Gastrocnemius medialis (tissue), 4 donors: ENCODE data around the gene DND1. TPM values are rescaled to one million over a fixed set of nuclear protein-coding genes. Genes with fewer than 3 reads are reported as not detected.
"Not testable (repeated sequence)": the region's sequence is repeated elsewhere in the genome, so short reads cannot be mapped to it uniquely, and the experiment has no call there.

Experiments
- ATAC-seq, 2 donors: fragments of 150-250 bp; one replicate each; pipeline ENCODE4 v1.9.1; 2016
- DNase-seq, 2 donors: peaks; one replicate each; pipeline ENCODE4 v3.0.0-alpha.2; 2019
- H3K27ac ChIP-seq, 4 donors: fragments of 200-600 bp; sonication (generic); 1 replicate in 1 of 4; 2 replicates in 3 of 4; pipeline ENCODE4 v1.5.1; 2016 to 2018; ENCODE audit warnings: mild to moderate bottlenecking in 2 of 4, moderate library complexity in 1 of 4
- H3K27me3 ChIP-seq, 3 donors: fragments of 200-600 bp; sonication (generic) in 2 of 3; 1 replicate in 1 of 3; 2 replicates in 2 of 3; pipeline versions ENCODE4 v1.5.1 to v1.6.0; 2016 to 2019; ENCODE audit warnings: mild to moderate bottlenecking in 1 of 3, moderate library complexity in 1 of 3
- H3K36me3 ChIP-seq, 2 donors: fragments of 200-600 bp; sonication (generic) in 1 of 2; one replicate each; pipeline ENCODE4 v1.5.1; 2017 to 2018
- H3K4me1 ChIP-seq, 2 donors: fragments of 200-600 bp; sonication (generic) in 1 of 2; one replicate each; pipeline ENCODE4 v1.5.1; 2016 to 2017; ENCODE audit warnings: mild to moderate bottlenecking in 2 of 2
- H3K4me3 ChIP-seq, 4 donors: fragments of 200-600 bp; sonication (generic) in 3 of 4; 1 replicate in 1 of 4; 2 replicates in 3 of 4; pipeline ENCODE4 v1.5.1; 2016 to 2019; ENCODE audit warnings: mild to moderate bottlenecking in 2 of 4
- H3K9me3 ChIP-seq, 3 donors: fragments of 200-600 bp; sonication (generic) in 2 of 3; 1 replicate in 1 of 3; 2 replicates in 2 of 3; pipeline ENCODE4 v1.5.1; 2016 to 2019
- CTCF ChIP-seq, 5 experiments: fragments of 450-650 bp in 3 of 5; fragments of 200-600 bp in 2 of 5; sonication (generic) in 2 of 5; IDR thresholded peaks in 4 of 5; conservative IDR thresholded peaks in 1 of 5; 1 replicate in 4 of 5; 2 replicates in 1 of 5; pipeline ENCODE4 v1.5.1; 2016 to 2019; ENCODE audit warnings: antibody characterized with exemption in 5 of 5, mild to moderate bottlenecking in 3 of 5, moderate library complexity in 3 of 5
- POLR2A ChIP-seq, 2 donors: fragments of 450-650 bp; IDR thresholded peaks; one replicate each; pipeline ENCODE4 v1.6.1; 2017; ENCODE audit warnings: antibody characterized with exemption in 2 of 2, mild to moderate bottlenecking in 2 of 2, moderate library complexity in 2 of 2
- in situ Hi-C, 4 donors: fragments of 200-750 bp; cut with MboI; loops; one replicate each; pipeline versions ENCODE4 v1.15.0 to v1.8.0; 2017; ENCODE audit warnings: low sequenced_read_pairs in 4 of 4
- intact Hi-C: fragments of 100-400 bp; cut with DNase I; formaldehyde crosslinking; loops from one replicate; pipeline ENCODE4 v1.15.1; 2023; ENCODE audit warnings: low total_unique reads
- total RNA-seq, 4 donors: library from RNA; depleted of rRNA; stranded (reverse); fragments of >200 nt; gene quantifications; one replicate each; pipeline versions ENCODE4 v1.1.0 to v1.2.3, GENCODE V29; 2016

The DND1 gene
- total RNA-seq, 4 donors from 2014 or later: 0.20 to 5.0 (median 1.8) TPM; not detected in 1

- Histone ChIP-seq H3K27me3 (no peaks in the 10 kb centered on the region), H3K27ac (peak overlapping the region in 3 of 4 donors; percentile 82 to 91 (median 88)), H3K36me3 (no peaks in the 10 kb centered on the region), H3K4me3 (peak overlapping the region in 2 of 4 donors; percentile 63 to 66), H3K4me1 (peaks cover 0 to 7% of the 10 kb centered on the region in 2 donors), H3K9me3 (no peaks in the 10 kb centered on the region)
- intact Hi-C loops (loop anchor here (1.0 to 5.0 kb wide), 4 partner anchors 11 to 309 kb away; partner anchors contain the start of genes ANKHD1, WDR55 and ZMAT2), in situ Hi-C loops (loop anchor here in 1 of 4 donors (25.0 kb wide), 1 partner anchor 851 kb away; no protein-coding TSS in a partner anchor)
- TF ChIP-seq CTCF (IDR thresholded peaks at IDR 0.05 in 4 of 5, conservative IDR thresholded peaks at IDR 0.05 in 1 of 5) (no peak), POLR2A (IDR thresholded peaks at IDR 0.05) (no peak)
- ATAC-seq (no peak), DNase-seq (no peak)
Observed at GRCh38 chr5:140711794-140712193, 38.4 kb upstream of the DND1 start.

DNA sequence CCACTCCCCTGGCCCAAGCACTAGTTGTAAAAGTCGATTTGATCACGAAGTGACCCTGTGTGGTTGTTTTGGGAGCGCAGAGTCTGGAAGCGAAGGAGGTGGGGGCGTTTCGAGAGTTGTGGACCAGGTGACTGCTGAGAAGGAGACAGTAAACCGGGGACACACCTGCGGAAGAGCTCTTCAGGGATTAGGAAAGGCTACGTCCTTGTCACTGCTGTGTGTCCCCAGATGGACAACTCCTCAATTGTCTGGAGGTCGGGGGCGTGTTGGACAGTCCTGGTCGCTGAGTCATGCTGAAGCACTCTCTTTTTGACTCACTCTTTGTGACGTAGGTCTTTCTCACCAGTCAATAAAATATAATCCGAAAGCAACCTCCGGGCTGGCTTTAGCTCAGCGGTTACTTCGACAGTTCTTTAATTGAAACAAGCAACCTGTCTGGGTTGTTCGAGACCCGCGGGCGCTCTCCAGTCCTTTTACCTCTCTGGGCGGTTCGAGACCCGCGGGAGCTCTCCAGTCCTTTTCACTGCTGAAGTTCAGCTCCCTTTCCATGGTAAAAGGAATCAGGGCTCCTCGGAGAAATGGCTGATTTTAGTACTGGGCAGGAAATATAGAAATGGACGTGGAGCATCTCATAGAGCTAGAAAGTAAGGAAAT lies 37.6 kb upstream of the DND1 start:
- TF ChIP-seq CTCF (IDR thresholded peaks at IDR 0.05 in 4 of 5, conservative IDR thresholded peaks at IDR 0.05 in 1 of 5): no peak
- peak; percentile 56 to 63 for TF ChIP-seq POLR2A (IDR thresholded peaks at IDR 0.05)
- ATAC-seq (peak; percentile 92 to 95), DNase-seq (peak; percentile 79 to 88)
- H3K4me3 ChIP-seq: peak overlapping the region; percentile 57 to 66 (median 62)
- no peaks in the 10 kb centered on the region for H3K9me3 ChIP-seq
- H3K27ac ChIP-seq: peak overlapping the region; percentile 82 to 91 (median 86)
- peaks cover 0 to 13% of the 10 kb centered on the region in 2 donors for H3K4me1 ChIP-seq
- H3K27me3 ChIP-seq: no peaks in the 10 kb centered on the region
- peaks cover 0 to 2% of the 10 kb centered on the region in 2 donors for H3K36me3 ChIP-seq
- intact Hi-C loops (loop anchor here (1.0 to 5.0 kb wide), 4 partner anchors 11 to 309 kb away; partner anchors contain the start of genes ANKHD1, WDR55 and ZMAT2), in situ Hi-C loops (loop anchor here in 1 of 4 donors (25.0 kb wide), 1 partner anchor 851 kb away; no protein-coding TSS in a partner anchor)

DNA sequence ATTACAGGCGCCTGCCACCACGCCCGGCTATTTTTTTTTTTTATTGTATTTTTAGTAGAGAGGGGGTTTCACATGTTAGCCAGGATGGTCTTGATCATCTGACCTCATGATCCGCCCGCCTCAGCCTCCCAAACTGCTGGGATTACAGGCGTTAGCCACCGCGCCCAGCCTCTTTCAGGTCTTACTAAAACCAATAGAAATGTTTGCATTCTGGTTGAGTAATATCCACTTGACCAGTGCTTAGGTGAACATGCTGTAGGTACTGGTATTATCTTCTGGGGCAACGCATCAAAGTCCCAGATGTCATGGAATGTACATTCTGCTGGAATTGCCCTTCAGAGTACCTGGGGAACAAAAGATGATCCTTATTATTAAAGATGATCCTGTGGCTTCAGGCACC lies 35.4 kb upstream of the DND1 start:
- in situ Hi-C loops: loop anchor here in 1 of 4 donors (25.0 kb wide), 1 partner anchor 854 kb away; no protein-coding TSS in a partner anchor
- ATAC-seq, H3K27ac ChIP-seq, intact Hi-C loops, DNase-seq, H3K9me3 ChIP-seq, H3K4me3 ChIP-seq, H3K27me3 ChIP-seq: not testable (repeated sequence)
- peaks cover 0 to 13% of the 10 kb centered on the region in 2 donors for H3K4me1 ChIP-seq
- peaks cover 6 to 24% of the 10 kb centered on the region in 2 donors for H3K36me3 ChIP-seq

DNA sequence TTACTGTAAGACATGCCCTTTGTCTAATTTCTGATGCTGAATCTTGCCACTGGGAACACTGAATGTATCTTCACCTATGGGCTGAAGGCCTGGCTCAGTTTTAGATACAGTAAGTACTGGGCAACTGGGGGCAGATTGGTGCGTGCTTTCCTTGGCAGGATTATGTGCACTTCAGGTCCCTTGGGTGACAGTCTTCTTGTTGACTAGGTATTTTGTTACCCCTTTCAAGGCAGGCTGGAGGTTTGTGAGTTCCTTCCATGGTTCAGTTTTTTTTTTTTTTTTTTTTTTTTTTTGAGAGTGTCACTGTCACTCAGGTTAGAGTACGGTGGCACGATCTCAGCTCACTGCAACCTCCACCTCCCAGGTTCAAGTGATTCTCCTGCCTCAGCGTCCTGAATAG lies 34.4 kb upstream of the DND1 start:
- no peak for TF ChIP-seq POLR2A (IDR thresholded peaks at IDR 0.05)
- in situ Hi-C loops: loop anchor here in 1 of 4 donors (25.0 kb wide), 1 partner anchor 854 kb away; no protein-coding TSS in a partner anchor
- H3K4me3 ChIP-seq: no peak overlapping the region
- ATAC-seq (no peak), DNase-seq (no peak)
- H3K4me1 ChIP-seq: peaks cover 0 to 13% of the 10 kb centered on the region in 2 donors
- H3K27me3 ChIP-seq: no peaks in the 10 kb centered on the region
- intact Hi-C loops: loop anchor here (2.0 kb wide), 1 partner anchor 69 kb away; the partner anchor contains the start of gene TMCO6
- H3K27ac ChIP-seq: peak overlapping the region; percentile 65 to 81 (median 69)
- H3K9me3 ChIP-seq: no peaks in the 10 kb centered on the region
- peaks cover 6 to 34% of the 10 kb centered on the region in 2 donors for H3K36me3 ChIP-seq

DNA sequence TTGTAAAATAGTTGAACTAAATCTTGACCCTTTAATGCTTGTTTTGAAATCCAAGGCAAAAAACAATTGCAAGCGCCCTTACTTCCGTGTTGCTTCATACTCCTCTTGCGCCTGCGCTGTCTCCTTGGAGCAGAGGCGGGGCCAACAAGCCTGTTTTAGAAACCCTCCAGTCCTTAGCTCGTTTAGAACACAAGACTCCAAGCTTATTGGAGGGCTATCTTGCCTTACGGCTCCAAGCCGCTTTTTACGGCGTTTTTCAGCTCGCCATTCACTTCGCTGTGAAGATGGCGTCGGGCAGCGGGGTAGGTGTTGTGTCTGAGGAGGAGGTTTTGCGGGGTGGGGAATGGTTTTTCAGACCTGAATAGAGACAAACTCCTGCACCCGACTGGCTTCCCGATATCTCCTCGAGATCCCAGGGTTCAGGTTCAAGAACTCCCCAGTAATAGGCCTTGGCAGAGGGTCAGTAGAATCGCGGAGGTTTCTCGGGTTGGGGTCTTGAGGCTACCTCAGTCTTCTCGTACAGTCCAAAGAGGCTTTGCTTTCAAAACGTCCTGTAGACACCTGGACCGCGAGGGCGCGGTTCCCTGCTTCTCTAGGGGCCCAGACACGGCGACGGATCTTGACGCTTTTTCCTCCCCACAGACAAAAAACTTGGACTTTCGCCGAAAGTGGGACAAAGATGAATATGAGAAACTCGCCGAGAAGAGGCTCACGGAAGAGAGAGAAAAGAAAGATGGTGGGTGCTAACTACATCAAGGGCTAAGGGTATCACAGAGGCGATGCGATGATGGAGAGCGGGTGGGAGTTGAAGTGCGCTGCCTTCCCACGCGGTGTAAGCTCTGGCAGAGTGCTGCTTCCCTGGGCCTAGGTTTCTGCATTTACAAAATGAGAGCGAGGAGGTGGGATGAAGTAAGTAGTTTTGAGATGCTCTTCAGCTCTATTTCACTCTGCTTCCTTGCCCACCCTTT lies 27.1 kb upstream of the DND1 start, which contains the start of gene ZMAT2:
TSS of gene ZMAT2 (plus strand) at position 271 of the 968 bp plus-strand sequence. CDS start at position 285, 14 bp downstream.
- ATAC-seq: peak; percentile 100
- intact Hi-C loops: loop anchor here (1.0 to 5.0 kb wide), 2 partner anchors 11 to 153 kb away; partner anchors contain the start of gene EIF4EBP3
- peak; percentile 92 to 96 for DNase-seq
- H3K9me3 ChIP-seq: no peaks in the 10 kb centered on the region
- H3K27ac ChIP-seq: peak within 1 kb of the TSS; percentile 79 to 89 (median 82)
- peaks cover 15 to 16% of the 10 kb centered on the region in 2 donors for H3K4me1 ChIP-seq
- no peaks in the 10 kb centered on the region for H3K27me3 ChIP-seq
- H3K36me3 ChIP-seq: peaks cover 12 to 81% of the 10 kb centered on the region in 2 donors
- no peak for TF ChIP-seq CTCF (IDR thresholded peaks at IDR 0.05 in 4 of 5, conservative IDR thresholded peaks at IDR 0.05 in 1 of 5)
- peak; percentile 84 to 87 for TF ChIP-seq POLR2A (IDR thresholded peaks at IDR 0.05)
- peak within 1 kb of the TSS; percentile 66 to 98 (median 80) for H3K4me3 ChIP-seq
- in situ Hi-C loops: loop anchor here in 1 of 4 donors (25.0 kb wide), 1 partner anchor 862 kb away; no protein-coding TSS in a partner anchor
